Measurements from ENCODE around the gene FAM107B. TPM values are rescaled to one million over a fixed set of nuclear protein-coding genes. Genes with fewer than 3 reads are reported as not detected.

The FAM107B gene
- total RNA-seq, 1 experiment from 2014 or later = 24.5 TPM

GRCh38 chr10:14621037-14621436 lies 153.7 kb downstream of the FAM107B start:
- H3K36me3 Mint-ChIP-seq (ENCODE audit: insufficient read depth in 1 of 3, low read depth in 3 of 3) = no peaks in the 10 kb centered on the region

More at GRCh38 chr10:14621037-14621436, 153.7 kb downstream of the FAM107B start:
- Histone ChIP-seq H3K79me2 (ENCODE audit: insufficient read depth, low read length) (no peaks in the 10 kb centered on the region), H2BK15ac (ENCODE audit: low read depth, low read length) (no peak overlapping the region), H2BK20ac (ENCODE audit: low read depth, low read length, poor library complexity, severe bottlenecking) (no peak overlapping the region), H3K23me2 (ENCODE audit: insufficient read length, low read depth, low read length, poor library complexity, severe bottlenecking) (no peaks in the 10 kb centered on the region), H3K4me1 (ENCODE audit: insufficient read depth, low read length) (peaks cover 2% of the 10 kb centered on the region; the same call in 1 of the 2 replicates), H2BK5ac (ENCODE audit: insufficient read length, low read length) (no peak overlapping the region), H2BK120ac (ENCODE audit: low read depth, low read length, poor library complexity, severe bottlenecking) (no peak overlapping the region), H4K8ac (replicated peaks; ENCODE audit: insufficient read length, low read depth, low read length) (no peak overlapping the region), H4K91ac (ENCODE audit: insufficient read length, low read depth, low read length) (no peak overlapping the region), H2AK5ac (ENCODE audit: insufficient read length, low read length) (no peak overlapping the region), H3T11ph (ENCODE audit: low read length) (no peak overlapping the region), H3K56ac (ENCODE audit: insufficient read length, low read depth, low read length) (no peak overlapping the region), H3K14ac (ENCODE audit: insufficient read depth, low read length) (no peak overlapping the region), H3K27me3 (ENCODE audit: insufficient read depth, low read length) (no peaks in the 10 kb centered on the region), H4K20me1 (ENCODE audit: control insufficient read depth, insufficient read depth, insufficient read length) (no peaks in the 10 kb centered on the region), H3K79me1 (ENCODE audit: insufficient read depth, low read depth, low read length, poor library complexity, severe bottlenecking) (no peaks in the 10 kb centered on the region), H3K4me2 (ENCODE audit: insufficient read depth, insufficient read length, low read length) (no peak overlapping the region), H2BK12ac (ENCODE audit: insufficient read length, low read depth, low read length) (no peak overlapping the region), H3K23ac (ENCODE audit: insufficient read length, low read depth, low read length) (no peak overlapping the region), H3K27ac (ENCODE audit: insufficient read length, low read depth, low read length) (no peak overlapping the region), H3K9ac (ENCODE audit: extremely low read depth, insufficient read length, low read length) (no peak overlapping the region), H3K4ac (ENCODE audit: low read depth, low read length) (no peak overlapping the region), H4K5ac (ENCODE audit: insufficient read length, low read depth, low read length) (no peak overlapping the region), H2AFZ (ENCODE audit: low read length) (no peak overlapping the region), H3K9me3 (ENCODE audit: control insufficient read depth, low read depth, low read length) (no peaks in the 10 kb centered on the region), H3K18ac (ENCODE audit: insufficient read length, low read depth, low read length) (no peak overlapping the region)
- no CpG with 5 or more reads among the region's 1 CpG for WGBS (ENCODE audit: extremely low coverage, insufficient read length, low lambda C conversion rate)
- Mint-ChIP-seq H3K4me3 (no peak overlapping the region), H3K27ac (no peak overlapping the region), H3K9me3 (no peaks in the 10 kb centered on the region), H3K4me1 (peaks cover 12 to 20% of the 10 kb centered on the region in 2 experiments), H3K27me3 (ENCODE audit: low read depth) (peaks cover 2% of the 10 kb centered on the region; the same call in 1 of the 2 replicates)
- TF ChIP-seq CTCF (conservative IDR thresholded peaks at IDR 0.05) = no peak
- DNase-seq = no peak

All from H9 (cell line).